DOHH2 (cell line): ENCODE results near the gene PRKAB1.

Source experiments
- H3F3A ChIP-seq: fragments of 200-600 bp; sonication (generic), shearing (Covaris generic); 2 replicates; pipeline ENCODE4 v1.6.0; 2016; ENCODE audit warnings: antibody characterized with exemption, mild to moderate bottlenecking; ENCODE audit not compliant: control insufficient read depth, insufficient read depth
- H3K27ac ChIP-seq: fragments of 200-600 bp; sonication (generic); 2 replicates; pipeline ENCODE4 v1.5.1; 2014; ENCODE audit warnings: low read depth, mild to moderate bottlenecking, low read length, moderate library complexity
- H3K27me3 ChIP-seq: fragments of 200-600 bp; sonication (generic); 2 replicates; pipeline ENCODE4 v1.6.1; 2014; ENCODE audit warnings: mild to moderate bottlenecking, low read length, mixed read lengths; ENCODE audit not compliant: control insufficient read depth
- H3K36me3 ChIP-seq: fragments of 200-600 bp; sonication (generic); 2 replicates; pipeline ENCODE4 v1.6.1; 2014; ENCODE audit warnings: mild to moderate bottlenecking, low read length, moderate library complexity, mixed read lengths; ENCODE audit not compliant: control insufficient read depth
- H3K4me1 ChIP-seq: fragments of 200-600 bp; sonication (generic); 2 replicates; pipeline ENCODE4 v1.6.1; 2014; ENCODE audit warnings: mild to moderate bottlenecking, low read length, mixed read lengths; ENCODE audit not compliant: control insufficient read depth
- H3K4me2 ChIP-seq: fragments of 200-600 bp; sonication (generic); 2 replicates; pipeline ENCODE4 v1.6.0; 2014; ENCODE audit warnings: mild to moderate bottlenecking, low read length, moderate library complexity
- H3K4me3 ChIP-seq: fragments of 200-600 bp; sonication (generic); 2 replicates; pipeline ENCODE4 v1.5.1; 2014; ENCODE audit warnings: mild to moderate bottlenecking, low read length, mixed read lengths
- H3K79me2 ChIP-seq: fragments of 200-600 bp; sonication (generic); 2 replicates; pipeline ENCODE4 v1.6.1; 2014; ENCODE audit warnings: mild to moderate bottlenecking, low read length, mixed read lengths; ENCODE audit not compliant: control insufficient read depth
- H3K9me2 ChIP-seq: fragments of 200-600 bp; sonication (generic); replicated peaks from 2 replicates; pipeline ENCODE4 v1.6.1; 2014; ENCODE audit warnings: mild to moderate bottlenecking, low read length, mixed read lengths; ENCODE audit not compliant: control insufficient read depth
- H3K9me3 ChIP-seq: fragments of 200-600 bp; sonication (generic); 2 replicates; pipeline ENCODE4 v1.6.1; 2014; ENCODE audit warnings: antibody characterized with exemption, low read length, mixed read lengths; ENCODE audit not compliant: control insufficient read depth, insufficient read depth
- H4K20me1 ChIP-seq: fragments of 200-600 bp; sonication (generic); 2 replicates; pipeline ENCODE4 v1.6.0; 2014; ENCODE audit warnings: low read depth, mild to moderate bottlenecking, antibody characterized with exemption, low read length, moderate library complexity; ENCODE audit not compliant: control insufficient read depth, insufficient read depth
- CTCF ChIP-seq: fragments of 200-600 bp; sonication (generic); IDR thresholded peaks from one replicate; pipeline ENCODE4 v1.5.1; 2014; ENCODE audit warnings: antibody characterized with exemption, mild to moderate bottlenecking, low read depth, low read length; ENCODE audit not compliant: poor library complexity, severe bottlenecking
- EZH2phosphoT487 ChIP-seq: fragments of 200-600 bp; sonication (generic); IDR thresholded peaks from 2 replicates; pipeline ENCODE4 v1.6.1; 2017; ENCODE audit warnings: borderline replicate concordance, mild to moderate bottlenecking, antibody characterized with exemption, low read length, moderate library complexity, mixed read lengths

Gene PRKAB1

GRCh38 chr12:119683816-119684215 lies 15.9 kb downstream of the PRKAB1 start:
- H3K4me1 ChIP-seq, result peaks cover 34% of the 10 kb centered on the region
- no peaks in the 10 kb centered on the region for H3K27me3 ChIP-seq
- H3F3A ChIP-seq, result peaks cover 18% of the 10 kb centered on the region
- no peak overlapping the region for H3K27ac ChIP-seq
- H3K79me2 ChIP-seq, result no peaks in the 10 kb centered on the region
- no peaks in the 10 kb centered on the region for H3K9me3 ChIP-seq
- no peaks in the 10 kb centered on the region for H4K20me1 ChIP-seq
- no peak overlapping the region for H3K4me3 ChIP-seq
- TF ChIP-seq CTCF, result no peak
- peaks cover 75% of the 10 kb centered on the region for H3K36me3 ChIP-seq
- H3K9me2 ChIP-seq, result no peaks in the 10 kb centered on the region
- no peak overlapping the region for H3K4me2 ChIP-seq

- H3K9me2 ChIP-seq, result no peaks in the 10 kb centered on the region
- TF ChIP-seq CTCF (no peak), EZH2phosphoT487 (no peak)
- no peaks in the 10 kb centered on the region for H4K20me1 ChIP-seq
- H3K36me3 ChIP-seq, result peaks cover 65% of the 10 kb centered on the region
- no peak overlapping the region for H3K4me2 ChIP-seq
- H3K27me3 ChIP-seq, result no peaks in the 10 kb centered on the region
- no peaks in the 10 kb centered on the region for H3K9me3 ChIP-seq
- no peak overlapping the region for H3K4me3 ChIP-seq
- H3K4me1 ChIP-seq, result peaks cover 34% of the 10 kb centered on the region
- peaks cover 18% of the 10 kb centered on the region for H3F3A ChIP-seq
- H3K79me2 ChIP-seq, result no peaks in the 10 kb centered on the region
- H3K27ac ChIP-seq, result no peak overlapping the region
Measured at GRCh38 chr12:119684711-119685369, 16.9 kb downstream of the PRKAB1 start.

DNA sequence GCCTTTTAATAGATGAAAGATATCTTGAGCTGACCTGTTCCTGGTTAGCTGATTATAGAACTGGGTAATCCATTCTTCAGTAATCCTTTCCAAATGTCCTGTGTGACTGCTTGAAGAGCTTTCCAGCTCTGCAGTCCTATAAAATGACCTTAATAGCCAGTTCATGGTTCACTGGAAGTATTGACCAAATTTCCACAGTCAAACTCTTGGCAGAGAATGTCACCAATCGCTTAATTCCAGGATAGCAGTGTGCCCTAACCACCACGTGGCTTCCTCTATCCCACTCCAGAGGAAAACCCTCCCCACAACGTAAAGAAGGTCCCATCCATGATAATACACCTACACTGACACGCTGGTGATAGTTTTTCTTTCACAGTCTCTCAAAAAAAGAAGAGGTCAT lies 17.4 kb downstream of the PRKAB1 start:
- no peak overlapping the region for H3K4me2 ChIP-seq
- no peaks in the 10 kb centered on the region for H4K20me1 ChIP-seq
- H3K4me3 ChIP-seq, result no peak overlapping the region
- peaks cover 18% of the 10 kb centered on the region for H3F3A ChIP-seq
- no peaks in the 10 kb centered on the region for H3K9me3 ChIP-seq
- H3K36me3 ChIP-seq, result peaks cover 64% of the 10 kb centered on the region
- peaks cover 31% of the 10 kb centered on the region for H3K4me1 ChIP-seq
- H3K79me2 ChIP-seq, result no peaks in the 10 kb centered on the region
- no peak overlapping the region for H3K27ac ChIP-seq
- no peaks in the 10 kb centered on the region for H3K9me2 ChIP-seq
- TF ChIP-seq CTCF (no peak), EZH2phosphoT487 (no peak)
- no peaks in the 10 kb centered on the region for H3K27me3 ChIP-seq
